Measurements from ENCODE around the gene UNC45B. TPM values are rescaled to one million over a fixed set of nuclear protein-coding genes. Genes with fewer than 3 reads are reported as not detected.

The UNC45B gene
- total RNA-seq, 1 experiment from 2014 or later = not detected

DNA sequence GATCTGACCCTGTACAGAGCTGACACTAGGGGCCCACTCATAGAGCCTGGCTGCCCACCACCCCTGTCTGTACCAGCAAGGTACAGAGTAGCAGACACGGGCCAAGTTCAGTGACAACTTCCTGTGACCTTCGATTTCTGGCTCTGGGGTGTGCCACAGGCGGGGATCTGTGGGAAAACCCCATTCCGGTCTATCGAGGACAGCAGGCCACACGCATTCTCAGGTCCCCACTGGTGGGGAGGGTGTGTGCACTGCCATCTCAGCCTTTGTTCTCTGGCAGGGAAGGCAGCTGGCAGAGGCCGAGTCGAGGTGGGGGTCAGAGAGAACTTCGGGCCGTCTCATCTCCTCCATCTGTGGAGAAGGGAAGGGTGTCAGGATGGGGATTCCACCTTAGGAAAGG is 15.5 kb upstream of the UNC45B start:
- Mint-ChIP-seq H3K27me3 (ENCODE audit: insufficient read depth, unreplicated experiment) (no peaks in the 10 kb centered on the region), H3K4me3 (ENCODE audit: unreplicated experiment) (no peak overlapping the region), H3K36me3 (ENCODE audit: insufficient read depth, unreplicated experiment) (peaks cover 45% of the 10 kb centered on the region), H3K27ac (ENCODE audit: low read depth, unreplicated experiment) (no peak overlapping the region), H3K4me1 (ENCODE audit: insufficient read depth, unreplicated experiment) (no peaks in the 10 kb centered on the region), H3K9me3 (ENCODE audit: unreplicated experiment) (no peaks in the 10 kb centered on the region)
- DNase-seq (ENCODE audit: unreplicated experiment) = no peak
- intact Hi-C loops (cut with micrococcal nuclease) = no loop called here
- POLR2A ChIA-PET = no interaction called here
- BruUV-seq (replicated peaks) = no TSS peak
- CTCF ChIA-PET = no interaction called here
- TF ChIP-seq, protein P1, sequence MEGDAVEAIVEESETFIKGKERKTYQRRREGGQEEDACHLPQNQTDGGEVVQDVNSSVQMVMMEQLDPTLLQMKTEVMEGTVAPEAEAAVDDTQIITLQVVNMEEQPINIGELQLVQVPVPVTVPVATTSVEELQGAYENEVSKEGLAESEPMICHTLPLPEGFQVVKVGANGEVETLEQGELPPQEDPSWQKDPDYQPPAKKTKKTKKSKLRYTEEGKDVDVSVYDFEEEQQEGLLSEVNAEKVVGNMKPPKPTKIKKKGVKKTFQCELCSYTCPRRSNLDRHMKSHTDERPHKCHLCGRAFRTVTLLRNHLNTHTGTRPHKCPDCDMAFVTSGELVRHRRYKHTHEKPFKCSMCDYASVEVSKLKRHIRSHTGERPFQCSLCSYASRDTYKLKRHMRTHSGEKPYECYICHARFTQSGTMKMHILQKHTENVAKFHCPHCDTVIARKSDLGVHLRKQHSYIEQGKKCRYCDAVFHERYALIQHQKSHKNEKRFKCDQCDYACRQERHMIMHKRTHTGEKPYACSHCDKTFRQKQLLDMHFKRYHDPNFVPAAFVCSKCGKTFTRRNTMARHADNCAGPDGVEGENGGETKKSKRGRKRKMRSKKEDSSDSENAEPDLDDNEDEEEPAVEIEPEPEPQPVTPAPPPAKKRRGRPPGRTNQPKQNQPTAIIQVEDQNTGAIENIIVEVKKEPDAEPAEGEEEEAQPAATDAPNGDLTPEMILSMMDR (IDR thresholded peaks at IDR 0.05; ENCODE audit: unreplicated experiment) = no peak

DNA sequence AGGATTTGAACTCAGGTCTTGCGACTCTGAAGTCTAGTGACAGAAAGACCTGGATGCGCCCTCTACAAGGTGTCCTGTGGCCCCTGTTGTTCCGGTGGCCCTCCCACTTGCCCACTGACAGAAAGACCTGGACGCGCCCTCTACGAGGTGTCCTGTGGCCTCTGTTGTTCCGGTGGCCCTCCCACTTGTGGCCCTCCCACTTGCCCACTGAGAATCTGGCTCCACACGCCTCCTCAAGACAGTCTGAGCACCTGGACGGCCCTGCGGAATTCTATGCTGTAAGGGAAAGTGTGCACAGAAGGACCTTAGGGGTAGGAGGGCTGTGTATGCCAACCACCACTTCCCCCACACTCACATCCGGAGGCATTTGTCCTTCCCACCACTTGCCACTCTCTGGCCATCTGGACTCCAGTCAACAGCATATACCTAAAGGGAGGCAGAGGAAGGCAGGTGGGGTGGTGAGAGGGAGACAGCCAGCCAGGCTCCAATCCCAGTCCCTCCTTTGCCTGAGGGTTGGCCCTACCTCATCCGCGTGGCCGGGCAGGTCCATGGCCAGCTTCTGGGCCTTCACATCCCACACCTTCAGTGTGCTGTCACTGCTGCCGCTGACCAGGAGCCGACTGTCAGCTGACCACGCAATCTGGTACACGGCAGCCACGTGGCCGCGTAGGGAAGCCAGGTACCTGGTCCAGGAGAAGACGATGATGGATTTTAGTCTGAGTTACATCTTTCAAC is 14.6 kb upstream of the UNC45B start:
- POLR2A ChIA-PET = no interaction called here
- H3K27ac Mint-ChIP-seq (ENCODE audit: low read depth, unreplicated experiment) = no peak overlapping the region
- intact Hi-C loops (cut with micrococcal nuclease) = no loop called here

DNA sequence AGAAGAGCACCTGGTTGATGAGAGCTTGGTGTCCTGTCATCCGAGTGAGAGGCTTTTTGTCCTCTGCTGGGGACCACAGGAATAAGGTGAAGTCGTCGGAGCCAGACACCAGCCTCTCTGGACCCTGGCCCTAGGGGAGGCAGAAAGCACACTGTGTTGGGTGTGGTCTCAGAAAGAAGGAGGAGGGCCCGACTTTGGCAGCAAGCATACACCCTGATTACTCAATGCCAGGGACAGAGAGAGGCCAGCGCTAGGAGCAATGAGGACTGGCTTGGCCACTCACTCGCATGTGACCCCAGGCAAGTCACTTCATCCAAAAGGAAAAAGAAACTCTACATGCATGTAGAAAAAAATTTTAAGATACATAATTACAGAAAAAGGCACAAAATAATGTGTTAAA is 12.3 kb upstream of the UNC45B start:
- H3K9me3 Mint-ChIP-seq (ENCODE audit: unreplicated experiment) = no peaks in the 10 kb centered on the region
- peaks cover 66% of the 10 kb centered on the region for H3K36me3 Mint-ChIP-seq (ENCODE audit: insufficient read depth, unreplicated experiment)
- DNase-seq (ENCODE audit: unreplicated experiment) = no peak
- no peaks in the 10 kb centered on the region for H3K4me1 Mint-ChIP-seq (ENCODE audit: insufficient read depth, unreplicated experiment)
- no peaks in the 10 kb centered on the region for H3K27me3 Mint-ChIP-seq (ENCODE audit: insufficient read depth, unreplicated experiment)
- intact Hi-C loops (cut with micrococcal nuclease) = no loop called here
- POLR2A ChIA-PET = no interaction called here
- no peak overlapping the region for H3K4me3 Mint-ChIP-seq (ENCODE audit: unreplicated experiment)
- CTCF ChIA-PET = interaction anchor here (1.5 kb wide), 1 partner anchor 15 kb away, joined by 7 read pairs; the partner anchor contains the start of gene RAD51D
- H3K27ac Mint-ChIP-seq (ENCODE audit: low read depth, unreplicated experiment) = peak overlapping the region; percentile 27
- TF ChIP-seq, protein P1 (IDR thresholded peaks at IDR 0.05; ENCODE audit: unreplicated experiment) = no peak
- no TSS peak for BruUV-seq (replicated peaks)

More for the DNA sequence above, 14.6 kb upstream of the UNC45B start:
- BruUV-seq (replicated peaks) = no TSS peak
- DNase-seq (ENCODE audit: unreplicated experiment) = no peak
- Mint-ChIP-seq H3K36me3 (ENCODE audit: insufficient read depth, unreplicated experiment) (peaks cover 51% of the 10 kb centered on the region), H3K27me3 (ENCODE audit: insufficient read depth, unreplicated experiment) (no peaks in the 10 kb centered on the region), H3K9me3 (ENCODE audit: unreplicated experiment) (no peaks in the 10 kb centered on the region), H3K4me3 (ENCODE audit: unreplicated experiment) (no peak overlapping the region), H3K4me1 (ENCODE audit: insufficient read depth, unreplicated experiment) (no peaks in the 10 kb centered on the region)
- TF ChIP-seq, protein P1 (IDR thresholded peaks at IDR 0.05; ENCODE audit: unreplicated experiment) = no peak
- CTCF ChIA-PET = interaction anchor here (1.0 kb wide), 1 partner anchor 14 kb away, joined by 3 read pairs; no protein-coding TSS in a partner anchor

DNA sequence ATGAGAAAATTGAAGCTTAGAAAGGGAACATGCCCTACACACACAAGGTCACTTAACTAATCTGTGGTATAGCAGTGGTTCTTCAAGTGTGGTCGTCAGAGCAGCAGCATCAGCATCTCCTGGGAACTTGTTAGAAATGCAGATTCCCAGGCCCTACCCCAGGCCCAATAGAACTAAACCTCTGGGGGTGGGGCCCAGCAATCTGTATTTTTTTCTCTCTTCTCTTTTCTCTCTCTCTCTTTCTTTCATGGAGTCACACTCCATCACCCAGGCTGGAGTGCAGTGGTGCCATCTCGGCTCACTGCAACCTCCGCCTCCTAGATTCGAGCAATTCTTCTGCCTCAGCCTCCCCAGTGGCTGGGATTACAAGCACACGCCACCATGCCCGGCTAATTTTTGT is 9.4 kb upstream of the UNC45B start:
- no TSS peak for BruUV-seq (replicated peaks)
- no peak for DNase-seq (ENCODE audit: unreplicated experiment)
- intact Hi-C loops (cut with micrococcal nuclease) = no loop called here
- no peak overlapping the region for H3K4me3 Mint-ChIP-seq (ENCODE audit: unreplicated experiment)
- CTCF ChIA-PET = interaction anchor here (0.5 to 2.2 kb wide), 4 partner anchors 18 to 631 kb away, joined by 3 to 6 read pairs (median 3); no protein-coding TSS in a partner anchor
- H3K9me3 Mint-ChIP-seq (ENCODE audit: unreplicated experiment) = no peaks in the 10 kb centered on the region
- no peaks in the 10 kb centered on the region for H3K27me3 Mint-ChIP-seq (ENCODE audit: insufficient read depth, unreplicated experiment)
- H3K4me1 Mint-ChIP-seq (ENCODE audit: insufficient read depth, unreplicated experiment) = peaks cover under 1% of the 10 kb centered on the region
- TF ChIP-seq, protein P1 (IDR thresholded peaks at IDR 0.05; ENCODE audit: unreplicated experiment) = no peak
- peaks cover 51% of the 10 kb centered on the region for H3K36me3 Mint-ChIP-seq (ENCODE audit: insufficient read depth, unreplicated experiment)
- H3K27ac Mint-ChIP-seq (ENCODE audit: low read depth, unreplicated experiment) = peak overlapping the region; percentile 59
- POLR2A ChIA-PET = no interaction called here
